Naive B cell (primary cell): Measurements from ENCODE around the gene SELENOO. TPM values are rescaled to one million over a fixed set of nuclear protein-coding genes. Genes with fewer than 3 reads are reported as not detected.
A peak's percentile ranks its signal among the peaks of the same experiment; 100 is the strongest.

ENCODE experiments used
- ATAC-seq, 2 donors: fragments of 150-1000 bp; cut with Tn5 transposase; 2 replicates each; pipeline ENCODE4 v1.10.0; 2021; ENCODE audit warnings: low read depth in 2 of 2, mild to moderate bottlenecking in 2 of 2, moderate library complexity in 2 of 2
- DNase-seq: peaks from one replicate; pipeline ENCODE4 v3.0.0; 2022
- H3K27ac Mint-ChIP-seq, 6 donors: one replicate each; pipeline ENCODE4 v1.8.0; 2020 to 2022; ENCODE audit warnings: mild to moderate bottlenecking in 6 of 6, mixed read lengths in 6 of 6, moderate library complexity in 5 of 6, inconsistent platforms in 2 of 6
- H3K27me3 Mint-ChIP-seq, 3 donors: one replicate each; pipeline ENCODE4 v1.8.0; 2021 to 2022; ENCODE audit warnings: mixed read lengths in 3 of 3, mild to moderate bottlenecking in 1 of 3
- H3K36me3 Mint-ChIP-seq, 2 donors: one replicate each; pipeline ENCODE4 v1.8.0; 2020 to 2022; ENCODE audit warnings: mixed read lengths in 2 of 2, inconsistent platforms in 1 of 2, mild to moderate bottlenecking in 1 of 2
- H3K4me1 Mint-ChIP-seq, 3 donors: one replicate each; pipeline ENCODE4 v1.8.0; 2020 to 2022; ENCODE audit warnings: mixed read lengths in 3 of 3, inconsistent platforms in 1 of 3, mild to moderate bottlenecking in 1 of 3, moderate library complexity in 1 of 3
- H3K4me3 Mint-ChIP-seq, 8 donors: one replicate each; pipeline ENCODE4 v1.8.0; 2020 to 2022; ENCODE audit warnings: mild to moderate bottlenecking in 8 of 8, mixed read lengths in 8 of 8, moderate library complexity in 8 of 8, inconsistent platforms in 2 of 8
- H3K9me3 Mint-ChIP-seq, 7 donors: one replicate each; pipeline ENCODE4 v1.8.0; 2020 to 2022; ENCODE audit warnings: mixed read lengths in 7 of 7, mild to moderate bottlenecking in 5 of 7, inconsistent platforms in 2 of 7, moderate library complexity in 1 of 7
- polyA plus RNA-seq, 6 donors: library from polyadenylated mRNA; unstranded; fragments of 300-500 nt; fragmentation: Illumina TruSeq; gene quantifications; one replicate each; pipeline ENCODE4 v1.2.3, GENCODE V29; 2021; ENCODE audit warnings: low read depth in 6 of 6

SELENOO gene
- polyA plus RNA-seq, 6 donors from 2014 or later = 2.9 to 6.8 (median 5.2) TPM

DNA sequence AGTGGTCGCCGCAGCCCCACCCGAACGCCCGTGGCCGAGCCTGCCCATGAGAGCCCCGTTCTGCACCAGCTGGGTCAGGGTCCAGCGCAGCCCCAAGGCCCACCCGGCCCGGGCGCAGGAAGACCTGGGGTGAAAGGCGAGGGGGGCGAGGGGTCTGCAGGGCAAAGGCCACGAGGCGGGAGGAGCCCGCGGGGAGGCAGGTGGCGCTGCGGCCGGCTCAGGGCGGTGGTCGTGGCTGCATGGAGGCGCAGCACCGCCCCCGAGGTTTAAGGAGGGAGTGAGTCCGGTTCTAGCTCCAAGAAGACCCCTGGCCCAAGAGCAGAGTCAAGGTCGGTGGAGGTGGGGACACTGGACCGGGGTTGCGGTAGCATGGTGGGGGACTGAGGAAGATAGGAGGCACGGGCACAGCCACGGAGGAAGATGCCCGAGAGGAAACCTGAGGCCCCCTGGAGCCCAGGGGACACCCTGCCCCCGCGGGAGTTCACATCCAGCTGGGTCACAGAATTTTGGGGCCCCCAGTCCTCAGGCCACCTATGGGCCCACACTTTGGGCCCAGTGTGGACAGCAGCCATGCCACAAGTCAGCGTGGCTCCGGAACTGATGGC is 50.8 kb downstream of the SELENOO start:
- Mint-ChIP-seq H3K9me3 (no peaks in the 10 kb centered on the region), H3K36me3 (no peaks in the 10 kb centered on the region), H3K4me1 (peaks cover 7 to 15% (median 12%) of the 10 kb centered on the region in 3 donors), H3K27ac (peak overlapping the region in 5 of 6 donors; percentile 13 to 83 (median 44)), H3K27me3 (no peaks in the 10 kb centered on the region), H3K4me3 (peak overlapping the region; percentile 29 to 84 (median 72))
- peak; percentile 19 to 28 for ATAC-seq
- DNase-seq = no peak

GRCh38 chr22:50252082-50253045 is 51.6 kb downstream of the SELENOO start:
- DNase-seq (peak; percentile 70), ATAC-seq (peak; percentile 77 to 79)
- H3K9me3 Mint-ChIP-seq = no peaks in the 10 kb centered on the region
- peak overlapping the region; percentile 60 to 87 (median 76) for H3K4me3 Mint-ChIP-seq
- H3K27ac Mint-ChIP-seq = peak overlapping the region in 5 of 6 donors; percentile 13 to 83 (median 69)
- peaks cover 7 to 11% (median 10%) of the 10 kb centered on the region in 3 donors for H3K4me1 Mint-ChIP-seq
- H3K36me3 Mint-ChIP-seq = no peaks in the 10 kb centered on the region
- no peaks in the 10 kb centered on the region for H3K27me3 Mint-ChIP-seq

- Mint-ChIP-seq H3K4me1 (peaks cover 3 to 5% (median 5%) of the 10 kb centered on the region in 3 donors), H3K36me3 (no peaks in the 10 kb centered on the region), H3K27ac (no peak overlapping the region), H3K4me3 (no peak overlapping the region), H3K9me3 (no peaks in the 10 kb centered on the region), H3K27me3 (peaks cover 0 to 3% (median 0%) of the 10 kb centered on the region in 3 donors)
- DNase-seq (no peak), ATAC-seq (no peak)
Measured at GRCh38 chr22:50253046-50253915, 52.5 kb downstream of the SELENOO start.

DNA sequence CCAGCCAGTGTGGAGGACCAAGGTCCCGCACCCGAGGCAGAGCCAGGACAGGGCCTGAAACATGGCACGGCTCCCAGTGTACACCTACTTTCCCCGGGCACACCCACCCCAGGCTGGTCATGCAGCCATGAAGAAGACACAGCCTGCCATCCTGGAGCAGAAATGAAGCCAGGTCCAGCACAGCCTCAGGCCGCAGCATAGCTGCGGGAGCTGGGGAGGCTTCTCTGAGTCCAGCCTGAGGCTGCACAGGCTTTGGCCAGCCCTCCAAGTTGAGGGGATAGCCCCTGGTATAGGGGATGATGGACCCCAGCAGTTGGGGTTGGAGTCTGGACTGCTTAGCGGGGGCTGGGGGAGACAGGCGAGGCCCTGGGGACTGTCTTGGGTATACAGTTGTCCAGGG is 53.1 kb downstream of the SELENOO start:
- Mint-ChIP-seq H3K27me3 (peaks cover 0 to 10% (median 0%) of the 10 kb centered on the region in 3 donors), H3K4me1 (peaks cover 3 to 5% (median 5%) of the 10 kb centered on the region in 3 donors), H3K36me3 (no peaks in the 10 kb centered on the region), H3K27ac (peak overlapping the region in 2 of 6 donors; percentile 9 to 59), H3K9me3 (no peaks in the 10 kb centered on the region), H3K4me3 (no peak overlapping the region)
- DNase-seq (no peak), ATAC-seq (no peak)

- no peaks in the 10 kb centered on the region for H3K9me3 Mint-ChIP-seq
- H3K4me1 Mint-ChIP-seq = peaks cover 3 to 4% (median 3%) of the 10 kb centered on the region in 3 donors
- H3K27ac Mint-ChIP-seq = no peak overlapping the region
- no peak overlapping the region for H3K4me3 Mint-ChIP-seq
- H3K27me3 Mint-ChIP-seq = peaks cover 0 to 17% (median 0%) of the 10 kb centered on the region in 3 donors
- H3K36me3 Mint-ChIP-seq = no peaks in the 10 kb centered on the region
- ATAC-seq (no peak), DNase-seq (no peak)
Measured at GRCh38 chr22:50255099-50255498, 54.3 kb downstream of the SELENOO start.

DNA sequence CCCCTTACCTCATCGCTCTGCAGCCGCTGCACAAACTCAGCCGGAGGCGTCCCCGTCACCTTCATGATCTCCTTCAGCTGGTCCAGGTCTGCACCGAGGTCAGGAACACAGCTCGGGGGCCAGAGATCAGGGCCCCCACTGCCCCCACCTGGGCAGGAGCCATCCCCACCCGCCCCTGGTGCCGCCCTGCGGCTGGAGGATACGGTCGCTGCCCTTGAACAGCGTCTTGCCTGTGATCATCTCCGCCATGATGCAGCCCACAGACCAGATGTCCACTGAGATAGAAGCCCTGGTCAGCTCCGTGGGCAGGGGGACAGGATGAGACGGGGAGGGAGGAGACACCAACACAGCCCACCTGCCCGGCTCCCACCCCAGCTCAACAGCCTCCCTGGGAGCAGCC is 54.8 kb downstream of the SELENOO start:
- no peak for DNase-seq
- Mint-ChIP-seq H3K27me3 (peaks cover 0 to 17% (median 0%) of the 10 kb centered on the region in 3 donors), H3K27ac (no peak overlapping the region), H3K36me3 (no peaks in the 10 kb centered on the region), H3K4me1 (peaks cover 0 to 3% (median 0%) of the 10 kb centered on the region in 3 donors), H3K4me3 (no peak overlapping the region), H3K9me3 (no peaks in the 10 kb centered on the region)
- ATAC-seq = no peak

GRCh38 chr22:50256258-50256862 is 55.5 kb downstream of the SELENOO start:
- Mint-ChIP-seq H3K9me3 (no peaks in the 10 kb centered on the region), H3K27me3 (peaks cover 0 to 17% (median 0%) of the 10 kb centered on the region in 3 donors), H3K27ac (no peak overlapping the region), H3K4me1 (peaks cover 0 to 3% (median 0%) of the 10 kb centered on the region in 3 donors), H3K4me3 (no peak overlapping the region), H3K36me3 (no peaks in the 10 kb centered on the region)
- DNase-seq (no peak), ATAC-seq (no peak)

- Mint-ChIP-seq H3K4me1 (peaks cover 2 to 5% (median 2%) of the 10 kb centered on the region in 3 donors), H3K27ac (peak overlapping the region in 1 of 6 donors; percentile 15), H3K36me3 (no peaks in the 10 kb centered on the region), H3K4me3 (no peak overlapping the region), H3K9me3 (no peaks in the 10 kb centered on the region), H3K27me3 (peaks cover 0 to 19% (median 3%) of the 10 kb centered on the region in 3 donors)
- ATAC-seq (no peak), DNase-seq (no peak)
Measured at GRCh38 chr22:50257041-50257440, 56.2 kb downstream of the SELENOO start.

GRCh38 chr22:50257451-50258360 is 56.9 kb downstream of the SELENOO start:
- no peaks in the 10 kb centered on the region for H3K36me3 Mint-ChIP-seq
- H3K9me3 Mint-ChIP-seq = no peaks in the 10 kb centered on the region
- DNase-seq = no peak
- H3K4me1 Mint-ChIP-seq = peaks cover 6 to 9% (median 9%) of the 10 kb centered on the region in 3 donors
- H3K27ac Mint-ChIP-seq = peak overlapping the region in 2 of 6 donors; percentile 15 to 16
- peaks cover 0 to 26% (median 9%) of the 10 kb centered on the region in 3 donors for H3K27me3 Mint-ChIP-seq
- H3K4me3 Mint-ChIP-seq = no peak overlapping the region
- no peak for ATAC-seq

DNA sequence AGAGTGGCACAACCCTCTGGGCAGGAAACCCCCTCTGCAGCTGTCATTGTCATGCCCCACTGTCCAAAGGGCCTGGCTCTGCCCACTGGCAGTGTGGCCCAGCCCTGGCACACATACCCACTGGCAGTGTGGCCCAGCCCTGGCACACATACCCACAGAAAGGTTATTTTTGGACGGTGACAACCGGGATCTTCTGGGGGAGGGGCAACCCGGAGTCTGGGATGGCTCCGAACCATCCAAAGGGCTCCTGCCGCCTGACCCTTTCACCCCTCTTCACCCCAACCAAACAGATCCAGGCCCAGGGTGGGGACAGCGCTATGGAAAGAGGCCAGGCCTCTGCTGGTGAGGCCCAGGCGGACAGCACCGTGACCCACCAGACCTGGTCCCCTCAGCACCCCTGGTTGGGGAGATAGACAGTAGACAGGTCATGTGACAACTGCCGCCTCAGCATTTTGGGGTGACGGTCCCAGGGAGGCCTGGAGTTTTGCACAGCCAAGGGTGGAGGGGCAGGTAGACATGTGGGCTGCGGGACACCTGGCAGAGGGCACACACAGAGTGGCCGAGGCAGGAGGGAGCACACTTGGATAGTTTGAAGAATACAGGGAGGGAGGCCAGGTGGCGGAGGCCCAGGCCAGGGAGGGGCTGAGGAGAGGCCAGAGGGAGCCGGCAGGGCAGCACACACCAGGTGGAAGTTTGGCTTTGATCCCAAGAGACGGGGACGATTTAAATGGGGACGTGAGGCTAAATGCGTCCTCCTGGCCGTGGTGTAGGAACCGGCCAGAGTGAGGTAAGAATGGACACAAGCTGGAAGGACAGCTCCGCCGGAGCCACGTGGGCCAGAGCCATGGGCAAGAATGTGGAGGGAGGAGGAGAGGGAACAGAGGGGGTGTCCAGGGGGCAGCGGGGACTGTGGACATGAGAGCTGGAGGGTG is 57.8 kb downstream of the SELENOO start:
- H3K27me3 Mint-ChIP-seq = peaks cover 0 to 35% (median 9%) of the 10 kb centered on the region in 3 donors
- H3K27ac Mint-ChIP-seq = no peak overlapping the region
- DNase-seq (no peak), ATAC-seq (peak; percentile 26 to 34)
- peak overlapping the region in 3 of 8 donors; percentile 15 to 32 (median 24) for H3K4me3 Mint-ChIP-seq
- H3K9me3 Mint-ChIP-seq = no peaks in the 10 kb centered on the region
- peaks cover 6 to 14% (median 11%) of the 10 kb centered on the region in 3 donors for H3K4me1 Mint-ChIP-seq
- no peaks in the 10 kb centered on the region for H3K36me3 Mint-ChIP-seq

- DNase-seq (no peak), ATAC-seq (no peak)
- Mint-ChIP-seq H3K4me3 (peak overlapping the region in 3 of 8 donors; percentile 15 to 44 (median 40)), H3K4me1 (peaks cover 6 to 14% (median 11%) of the 10 kb centered on the region in 3 donors), H3K27ac (no peak overlapping the region), H3K36me3 (no peaks in the 10 kb centered on the region), H3K9me3 (no peaks in the 10 kb centered on the region), H3K27me3 (peaks cover 0 to 42% (median 9%) of the 10 kb centered on the region in 3 donors)
Measured at GRCh38 chr22:50259302-50259701, 58.5 kb downstream of the SELENOO start.
